B cell (primary cell): ENCODE data around the gene LRCOL1. TPM values are rescaled to one million over a fixed set of nuclear protein-coding genes. Genes with fewer than 3 reads are reported as not detected.

Experiments
- ATAC-seq: fragments of 200-7000 bp; cut with Tn5 transposase; one replicate; pipeline ENCODE4 v1.10.0; 2021; ENCODE audit warnings: low read depth, mild to moderate bottlenecking, moderate number of reproducible peaks, moderate library complexity
- CTCF ChIA-PET: fragments of 350-600 bp; sonication (Branson Sonifier 250); formaldehyde crosslinking; loops from one replicate; lab custom pipeline; 2021; ENCODE audit warnings: antibody characterized with exemption, inconsistent platforms; lab: Charles Lee
- POLR2A ChIA-PET: fragments of 350-600 bp; sonication (Branson Sonifier 250); formaldehyde crosslinking; loops from one replicate; lab custom pipeline; 2021; ENCODE audit warnings: antibody characterized with exemption; lab: Charles Lee
- DNase-seq: peaks from one replicate; pipeline ENCODE4 v3.0.0; 2013
- H2AFZ ChIP-seq: 2 replicates; pipeline ENCODE4 v1.6.1; 2012; ENCODE audit warnings: mild to moderate bottlenecking, low read depth, low read length; ENCODE audit not compliant: insufficient read depth, poor library complexity, severe bottlenecking
- H3K27ac ChIP-seq, 2 donors: 1 replicate in 1 of 2; 2 replicates in 1 of 2; pipeline ENCODE4 v1.5.1; 2012 to 2013; ENCODE audit warnings: low read length in 2 of 2, mild to moderate bottlenecking in 2 of 2, moderate library complexity in 1 of 2
- H3K27me3 ChIP-seq, 4 experiments: fragments of 200-600 bp in 1 of 4; sonication (generic) in 1 of 4; replicated peaks in 1 of 4; 1 replicate in 2 of 4; 2 replicates in 2 of 4; pipeline versions ENCODE4 v1.6.1 to v1.7.0; 2013 to 2016; ENCODE audit warnings: low read length in 3 of 4, mild to moderate bottlenecking in 2 of 4, mixed read lengths in 1 of 4, moderate library complexity in 1 of 4; ENCODE audit not compliant: insufficient read depth in 4 of 4, control insufficient read depth in 3 of 4; ENCODE audit errors: control extremely low read depth in 1 of 4
- H3K36me3 ChIP-seq, 2 experiments: replicated peaks in 1 of 2; 1 replicate in 1 of 2; 2 replicates in 1 of 2; pipeline versions ENCODE4 v1.6.1 to v1.7.1; 2013; ENCODE audit warnings: low read length in 1 of 2; ENCODE audit not compliant: insufficient read depth in 2 of 2, control insufficient read depth in 1 of 2; ENCODE audit errors: control extremely low read depth in 1 of 2, extremely low read depth in 1 of 2
- H3K4me1 ChIP-seq, 2 donors: fragments of 200-600 bp in 1 of 2; sonication (generic) in 1 of 2; 1 replicate in 1 of 2; 2 replicates in 1 of 2; pipeline versions ENCODE4 v1.5.1 to v1.6.1; 2013 to 2017; ENCODE audit warnings: low read length in 2 of 2; ENCODE audit not compliant: control insufficient read depth in 2 of 2, insufficient read depth in 2 of 2
- H3K4me2 ChIP-seq: replicated peaks from 2 replicates; pipeline ENCODE3; 2012; ENCODE audit warnings: mild to moderate bottlenecking, low read depth, low read length; ENCODE audit not compliant: poor library complexity, severe bottlenecking
- H3K4me3 ChIP-seq, 5 experiments: fragments of 200-600 bp in 1 of 5; sonication (generic) in 1 of 5; 1 replicate in 3 of 5; 2 replicates in 2 of 5; pipeline versions ENCODE4 v1.5.1 to v1.7.0; 2011 to 2016; ENCODE audit warnings: low read length in 4 of 5, mild to moderate bottlenecking in 4 of 5, low read depth in 2 of 5, control low read depth in 1 of 5, moderate library complexity in 1 of 5; ENCODE audit not compliant: insufficient read depth in 1 of 5; ENCODE audit errors: control extremely low read depth in 1 of 5, extremely low read depth in 1 of 5
- H3K79me2 ChIP-seq: fragments of 200-600 bp; sonication (generic); one replicate; pipeline ENCODE4 v1.6.0; 2016; ENCODE audit warnings: low read length; ENCODE audit not compliant: control insufficient read depth, insufficient read depth
- H3K9ac ChIP-seq: fragments of 200-600 bp; sonication (generic); 2 replicates; pipeline ENCODE4 v1.6.1; 2017; ENCODE audit warnings: mild to moderate bottlenecking, low read length, moderate library complexity
- H3K9me3 ChIP-seq, 3 donors: one replicate each; pipeline versions ENCODE4 v1.6.1 to v1.7.1; 2013; ENCODE audit warnings: low read length in 2 of 3; ENCODE audit not compliant: control insufficient read depth in 2 of 3, insufficient read depth in 1 of 3; ENCODE audit errors: control extremely low read depth in 1 of 3
- H4K20me1 ChIP-seq: 2 replicates; pipeline ENCODE4 v1.6.0; 2012; ENCODE audit warnings: mild to moderate bottlenecking, low read length; ENCODE audit not compliant: insufficient read depth, control insufficient read depth, poor library complexity, severe bottlenecking
- H3K27ac Mint-ChIP-seq: one replicate; pipeline ENCODE4 v1.8.0; 2021; ENCODE audit warnings: mixed read lengths
- H3K27me3 Mint-ChIP-seq: one replicate; pipeline ENCODE4 v1.8.0; 2021; ENCODE audit warnings: mixed read lengths
- H3K4me1 Mint-ChIP-seq: one replicate; pipeline ENCODE4 v1.8.0; 2021; ENCODE audit warnings: mixed read lengths
- H3K4me3 Mint-ChIP-seq: one replicate; pipeline ENCODE4 v1.8.0; 2021; ENCODE audit warnings: mixed read lengths
- H3K9me3 Mint-ChIP-seq: one replicate; pipeline ENCODE4 v1.8.0; 2022; ENCODE audit warnings: mixed read lengths; ENCODE audit not compliant: insufficient read depth
- EZH2 ChIP-seq: IDR thresholded peaks from 2 replicates; pipeline ENCODE4 v1.6.1; 2012; ENCODE audit warnings: borderline replicate concordance, low read depth, mild to moderate bottlenecking, moderate library complexity, low read length; ENCODE audit not compliant: insufficient read depth, poor library complexity, severe bottlenecking
- WGBS: methylation state at CpG from one replicate; pipeline ENCODE4 v1.1.5; 2013; ENCODE audit warnings: missing lambda C conversion rate; ENCODE audit not compliant: insufficient coverage; 5-methylcytosine and 5-hydroxymethylcytosine counted together
- intact Hi-C: fragments of 100-400 bp; cut with micrococcal nuclease; formaldehyde crosslinking; loops from one replicate; pipeline ENCODE4 v1.10.0; 2022
- polyA plus RNA-seq: library from polyadenylated mRNA; depleted of rRNA; stranded (reverse); fragments of >200 nt; gene quantifications from 2 replicates; pipeline ENCODE4 v1.2.3, GENCODE V29; 2012
- total RNA-seq, 2 donors: library from RNA; stranded (reverse); fragments of 120-200 nt in 1 of 2; gene quantifications; 1 replicate in 1 of 2; 2 replicates in 1 of 2; pipeline versions ENCODE4 v1.2.3 to v1.2.4, GENCODE V29; 2013 to 2022
- TF ChIP-seq, protein P1 (sequence below): fragments of 200-600 bp; IDR thresholded peaks from one replicate; pipeline ENCODE4 v1.8.0; 2022; ENCODE audit warnings: antibody characterized with exemption, mild to moderate bottlenecking

LRCOL1 gene
- total and polyA plus RNA-seq, 2 donors (not counting 1 experiment from before 2014, with no cell fraction given): not detected

DNA sequence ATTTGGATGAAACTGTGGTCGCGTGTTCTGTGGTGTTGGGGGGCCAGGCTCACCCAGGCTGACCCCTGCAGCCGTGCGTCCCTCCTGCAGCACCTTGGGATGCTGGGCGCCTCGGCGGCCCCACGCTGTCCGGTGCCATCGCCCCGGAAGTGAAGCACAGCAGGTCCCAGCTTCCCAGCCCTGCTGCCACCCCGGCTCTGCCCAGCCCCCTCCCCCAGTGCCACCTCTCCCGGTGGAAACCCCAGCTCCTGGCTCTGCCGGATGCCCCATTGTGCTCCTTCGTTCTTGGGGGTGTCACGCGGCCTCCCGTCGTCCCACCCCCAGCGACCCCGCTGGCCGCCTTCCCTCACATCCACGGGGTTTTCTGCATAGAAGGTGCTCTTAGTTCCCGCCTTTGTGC lies 25.2 kb downstream of the LRCOL1 start:
- Histone ChIP-seq H3K4me3 (no peak overlapping the region), H3K27me3 (peaks cover 0 to 2% (median 0%) of the 10 kb centered on the region in 4 experiments), H3K27ac (no peak overlapping the region), H3K79me2 (no peaks in the 10 kb centered on the region), H3K9me3 (peaks cover 0 to 6% (median 0%) of the 10 kb centered on the region in 3 donors), H3K36me3 (peaks cover 0 to 16% of the 10 kb centered on the region in 2 experiments), H3K9ac (no peak overlapping the region), H3K4me2 (no peak overlapping the region), H3K4me1 (no peaks in the 10 kb centered on the region), H2AFZ (no peak overlapping the region), H4K20me1 (peaks cover 8% of the 10 kb centered on the region)
- H3K4me3 Mint-ChIP-seq: no peak overlapping the region
- no peaks in the 10 kb centered on the region for H3K27me3 Mint-ChIP-seq
- H3K9me3 Mint-ChIP-seq: no peaks in the 10 kb centered on the region
- ChIA-PET CTCF (interaction anchor here (0.6 kb wide), 1 partner anchor 364 kb away, joined by 5 read pairs; no protein-coding TSS in a partner anchor), POLR2A (no interaction called here)
- no peak overlapping the region for H3K27ac Mint-ChIP-seq
- TF ChIP-seq EZH2: no peak
- TF ChIP-seq, protein P1, sequence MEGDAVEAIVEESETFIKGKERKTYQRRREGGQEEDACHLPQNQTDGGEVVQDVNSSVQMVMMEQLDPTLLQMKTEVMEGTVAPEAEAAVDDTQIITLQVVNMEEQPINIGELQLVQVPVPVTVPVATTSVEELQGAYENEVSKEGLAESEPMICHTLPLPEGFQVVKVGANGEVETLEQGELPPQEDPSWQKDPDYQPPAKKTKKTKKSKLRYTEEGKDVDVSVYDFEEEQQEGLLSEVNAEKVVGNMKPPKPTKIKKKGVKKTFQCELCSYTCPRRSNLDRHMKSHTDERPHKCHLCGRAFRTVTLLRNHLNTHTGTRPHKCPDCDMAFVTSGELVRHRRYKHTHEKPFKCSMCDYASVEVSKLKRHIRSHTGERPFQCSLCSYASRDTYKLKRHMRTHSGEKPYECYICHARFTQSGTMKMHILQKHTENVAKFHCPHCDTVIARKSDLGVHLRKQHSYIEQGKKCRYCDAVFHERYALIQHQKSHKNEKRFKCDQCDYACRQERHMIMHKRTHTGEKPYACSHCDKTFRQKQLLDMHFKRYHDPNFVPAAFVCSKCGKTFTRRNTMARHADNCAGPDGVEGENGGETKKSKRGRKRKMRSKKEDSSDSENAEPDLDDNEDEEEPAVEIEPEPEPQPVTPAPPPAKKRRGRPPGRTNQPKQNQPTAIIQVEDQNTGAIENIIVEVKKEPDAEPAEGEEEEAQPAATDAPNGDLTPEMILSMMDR: no peak
- ATAC-seq: no peak
- DNase-seq: no peak
- intact Hi-C loops: no loop called here
- 88% methylated on average over 24 of the region's 24 CpGs for WGBS
- no peaks in the 10 kb centered on the region for H3K4me1 Mint-ChIP-seq

DNA sequence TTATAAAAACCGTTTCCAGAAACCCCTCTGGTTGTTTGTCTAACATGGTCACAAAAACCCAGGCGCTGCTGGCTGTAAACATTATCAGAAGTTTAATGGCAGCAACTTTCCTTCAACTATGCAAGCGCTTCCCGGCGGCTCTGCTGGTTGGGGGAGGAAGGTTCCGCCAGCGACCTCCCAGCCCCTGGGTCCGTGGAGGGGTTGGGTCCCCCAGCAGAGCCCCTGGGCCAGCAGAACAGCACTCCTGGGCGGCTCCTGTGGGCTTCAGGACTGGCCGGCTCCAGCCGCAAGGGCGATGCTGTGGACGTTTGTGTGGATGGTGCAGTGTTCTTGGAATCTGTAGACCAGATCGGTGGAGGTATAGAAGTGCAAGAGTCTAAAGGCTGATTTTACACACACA lies 26.0 kb downstream of the LRCOL1 start:
- ChIA-PET CTCF (no interaction called here), POLR2A (no interaction called here)
- Mint-ChIP-seq H3K9me3 (no peaks in the 10 kb centered on the region), H3K4me1 (no peaks in the 10 kb centered on the region), H3K27ac (no peak overlapping the region), H3K27me3 (no peaks in the 10 kb centered on the region), H3K4me3 (no peak overlapping the region)
- H3K4me2 ChIP-seq: no peak overlapping the region
- no peaks in the 10 kb centered on the region for H3K4me1 ChIP-seq
- peaks cover 8% of the 10 kb centered on the region for H4K20me1 ChIP-seq
- intact Hi-C loops: no loop called here
- H2AFZ ChIP-seq: no peak overlapping the region
- TF ChIP-seq, protein P1: no peak
- TF ChIP-seq EZH2: no peak
- H3K4me3 ChIP-seq: no peak overlapping the region
- WGBS: 95% methylated on average over 7 of the region's 14 CpGs
- ATAC-seq (no peak), DNase-seq (no peak)
- H3K9me3 ChIP-seq: peaks cover 0 to 6% (median 0%) of the 10 kb centered on the region in 3 donors
- no peaks in the 10 kb centered on the region for H3K79me2 ChIP-seq
- no peak overlapping the region for H3K9ac ChIP-seq
- H3K27me3 ChIP-seq: peaks cover 0 to 2% (median 0%) of the 10 kb centered on the region in 4 experiments
- H3K36me3 ChIP-seq: peaks cover 0 to 16% of the 10 kb centered on the region in 2 experiments
- H3K27ac ChIP-seq: no peak overlapping the region
